Activated T-helper 1 cell treated with Interleukin-2 at 50 U/mL for 16 hours (primary cell): ENCODE measurements around the gene CCDC175.

Experiments
- DNase-seq: peaks from one replicate; pipeline ENCODE4 v3.0.0-alpha.2; 2020; ENCODE audit warnings: low read depth

The CCDC175 gene

GRCh38 chr14:59481871-59482540, 94.6 kb downstream of the CCDC175 start:
- DNase-seq, result no peak

GRCh38 chr14:59481407-59481806, 95.2 kb downstream of the CCDC175 start:
- no peak for DNase-seq

- no peak for DNase-seq
These were observed 96.4 kb downstream of the CCDC175 start for GRCh38 chr14:59480166-59480565.

GRCh38 chr14:59478540-59478939, 98.1 kb downstream of the CCDC175 start:
- no peak for DNase-seq

GRCh38 chr14:59475709-59476108, 100.9 kb downstream of the CCDC175 start:
- no peak for DNase-seq

- no peak for DNase-seq
These were observed 102.4 kb downstream of the CCDC175 start for GRCh38 chr14:59474172-59474571.

GRCh38 chr14:59465316-59466135, 111.1 kb downstream of the CCDC175 start, which contains the start of gene GPR135:
Gene GPR135, minus strand, starts transcription at chr14:59465380. Its CDS starts 154 bp downstream, at chr14:59465226.
- no peak for DNase-seq

- peak; percentile 38 for DNase-seq
These were observed 111.9 kb downstream of the CCDC175 start for GRCh38 chr14:59464486-59465315.

GRCh38 chr14:59463787-59464485, 112.7 kb downstream of the CCDC175 start:
- DNase-seq, result no peak

- DNase-seq, result no peak
These were observed 114.7 kb downstream of the CCDC175 start for GRCh38 chr14:59461891-59462290.

GRCh38 chr14:59460378-59460777, 116.2 kb downstream of the CCDC175 start:
- DNase-seq, result no peak

- no peak for DNase-seq
These were observed 118.1 kb downstream of the CCDC175 start for GRCh38 chr14:59458486-59458885.

GRCh38 chr14:59455411-59455810, 121.2 kb downstream of the CCDC175 start:
- no peak for DNase-seq
